Measurements from ENCODE around the gene DIS3L.
"Not testable (repeated sequence)": the region's sequence is repeated elsewhere in the genome, so short reads cannot be mapped to it uniquely, and the experiment has no call there.

The DIS3L gene

DNA sequence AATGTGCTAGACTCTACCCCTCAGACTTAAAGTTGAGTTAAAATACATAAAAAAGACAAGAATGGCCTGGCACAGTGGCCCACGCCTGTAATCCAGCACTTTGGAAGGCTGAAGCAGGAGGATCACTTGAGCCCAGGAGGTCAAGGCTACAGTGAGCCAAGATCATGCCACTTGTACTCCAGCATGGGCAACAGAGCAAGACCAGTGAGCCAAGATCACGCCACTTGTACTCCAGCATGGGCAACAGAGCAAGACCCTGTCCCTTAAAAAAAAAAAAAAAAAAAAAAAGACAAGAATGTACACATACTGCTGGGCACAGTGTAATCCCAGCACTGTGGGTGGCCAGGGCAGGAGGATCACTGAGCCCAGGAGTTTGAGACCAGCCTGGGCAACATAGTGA, 17.4 kb downstream of the DIS3L start:
- DNase-seq (ENCODE audit: low spot score), result no peak

DNA sequence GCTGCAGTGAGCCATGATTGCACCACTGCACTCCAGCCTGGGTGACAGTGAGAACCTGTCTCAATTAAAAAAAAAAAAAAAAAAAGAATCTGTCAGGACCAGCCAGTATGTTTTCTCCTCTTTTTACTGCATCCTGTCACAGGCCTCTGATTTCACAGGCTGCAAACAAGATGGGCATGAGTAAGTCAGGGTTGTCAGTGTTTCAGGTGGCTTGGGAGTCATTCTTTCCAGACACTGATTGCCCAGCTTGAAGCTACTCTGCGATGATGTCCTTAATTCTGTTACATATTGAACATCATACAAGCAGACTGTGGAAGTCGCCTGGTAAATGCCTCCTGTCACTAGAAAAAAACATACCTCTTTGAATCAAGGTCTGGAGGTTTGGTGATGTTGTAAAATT, 18.8 kb downstream of the DIS3L start:
- no peak for DNase-seq (ENCODE audit: low spot score)

DNA sequence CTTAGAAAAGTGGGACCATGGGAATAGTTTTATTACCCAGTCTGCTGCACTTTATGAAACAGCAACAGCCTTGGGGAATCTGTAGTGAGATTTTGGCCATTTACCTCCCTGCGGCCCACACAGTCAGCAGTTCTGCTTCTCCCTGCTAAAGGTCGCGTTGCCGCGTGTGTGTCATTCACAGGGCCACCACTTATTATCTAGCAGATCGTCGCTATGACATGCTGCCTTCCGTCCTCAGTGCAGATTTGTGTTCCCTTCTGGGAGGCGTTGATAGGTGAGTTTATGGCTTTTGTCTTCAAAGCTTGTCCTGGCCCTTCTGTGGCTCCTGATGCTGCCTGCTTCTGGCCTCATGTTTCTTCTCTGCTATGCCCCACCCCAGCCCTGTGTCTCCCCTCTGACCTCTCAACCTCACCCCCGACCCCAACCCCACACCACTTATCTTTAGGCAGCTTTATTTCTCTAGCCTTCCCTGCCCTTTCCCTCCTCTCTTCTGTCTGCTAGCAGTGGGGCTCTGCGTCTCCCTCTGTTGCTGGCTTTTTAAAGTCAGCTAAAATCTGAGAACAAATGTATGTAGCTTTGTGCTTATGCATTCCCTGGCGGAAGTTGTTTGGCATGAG, 30.1 kb downstream of the DIS3L start:
- DNase-seq (ENCODE audit: low spot score), result no peak

DNA sequence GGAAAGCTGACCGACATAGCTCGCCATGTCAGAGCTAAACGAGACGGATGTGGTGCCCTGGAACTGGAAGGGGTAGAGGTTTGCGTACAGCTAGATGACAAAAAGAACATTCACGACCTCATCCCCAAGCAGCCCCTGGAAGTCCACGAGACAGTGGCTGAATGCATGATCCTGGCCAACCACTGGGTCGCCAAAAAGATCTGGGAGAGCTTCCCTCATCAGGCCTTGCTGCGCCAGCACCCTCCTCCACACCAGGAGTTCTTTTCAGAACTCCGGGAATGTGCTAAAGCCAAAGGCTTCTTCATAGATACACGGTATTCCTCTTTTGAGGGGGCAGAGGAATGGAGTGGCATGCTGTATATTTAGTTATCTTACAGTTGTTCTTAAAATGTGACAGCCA, 32.7 kb downstream of the DIS3L start:
- DNase-seq (ENCODE audit: low spot score), result no peak

DNA sequence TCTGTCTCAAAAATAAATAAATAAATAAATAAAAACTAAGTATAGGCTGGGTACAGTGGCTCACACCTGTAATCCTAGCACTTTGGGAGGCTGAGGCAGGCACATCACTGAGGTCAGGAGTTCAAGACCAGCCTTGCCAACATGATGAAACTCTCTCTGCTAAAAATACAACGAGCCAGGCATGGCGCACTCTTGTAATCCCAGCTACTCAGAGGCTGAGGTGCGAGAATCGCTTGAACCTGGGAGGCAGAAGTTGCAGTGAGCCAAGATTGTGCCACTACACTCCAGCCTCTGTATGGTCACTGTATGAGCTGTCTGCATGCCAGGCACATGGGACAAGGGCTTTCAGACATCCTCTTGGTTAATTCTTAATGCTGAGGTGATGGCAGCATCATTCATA, 34.4 kb downstream of the DIS3L start:
- DNase-seq (ENCODE audit: low spot score), result no peak

DNA sequence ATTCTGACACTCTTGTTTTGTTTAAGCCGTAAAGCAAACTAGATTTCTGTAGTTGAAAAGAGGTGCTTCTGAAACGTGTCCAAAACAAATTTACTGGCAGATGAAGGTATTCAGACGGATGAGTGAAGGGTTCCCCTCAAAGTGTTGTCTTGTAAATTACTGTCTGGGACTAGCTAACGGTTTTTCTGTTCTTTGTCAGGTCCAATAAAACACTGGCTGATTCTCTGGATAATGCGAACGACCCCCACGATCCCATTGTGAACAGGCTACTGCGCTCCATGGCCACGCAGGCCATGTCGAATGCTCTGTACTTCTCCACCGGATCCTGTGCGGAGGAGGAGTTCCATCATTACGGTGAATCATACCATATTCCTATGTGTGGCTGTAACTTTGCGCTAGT, 35.4 kb downstream of the DIS3L start:
- no peak for DNase-seq (ENCODE audit: low spot score)

DNA sequence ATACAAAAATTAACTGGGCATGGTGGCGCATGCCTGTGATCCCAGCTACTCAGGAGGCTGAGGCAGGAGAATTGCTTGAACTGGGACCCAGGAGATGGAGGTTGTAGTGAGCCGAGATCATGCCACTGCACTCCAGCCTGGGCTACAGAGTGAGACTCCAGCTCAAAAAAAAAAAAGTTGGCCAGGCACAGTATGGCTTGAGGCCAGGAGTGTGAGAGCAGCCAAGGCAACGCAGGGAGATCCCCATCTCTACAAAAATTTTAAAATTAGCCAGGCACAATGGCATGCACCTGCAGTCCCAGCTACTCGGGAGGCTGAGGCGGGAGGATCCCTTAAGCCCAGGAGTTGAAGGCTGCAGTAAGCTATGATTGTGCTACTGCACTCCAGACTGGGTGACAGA, 55.2 kb downstream of the DIS3L start:
- DNase-seq (ENCODE audit: low spot score), result not testable (repeated sequence)

DNA sequence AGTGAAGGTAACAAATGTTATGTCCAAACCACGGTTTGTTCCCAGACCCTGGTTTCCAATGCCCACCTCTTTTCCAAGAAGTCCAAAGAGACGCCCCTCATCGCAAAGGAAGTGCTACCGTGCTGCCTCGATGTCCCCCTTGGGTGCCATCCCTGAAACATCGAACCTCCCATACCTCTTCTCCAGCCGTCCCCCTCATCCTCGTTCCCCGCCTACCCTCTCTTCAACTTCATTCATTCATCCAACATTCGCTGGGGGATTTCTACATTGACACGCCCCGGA, 62.6 kb downstream of the DIS3L start:
- DNase-seq (ENCODE audit: low spot score), result no peak

DNA sequence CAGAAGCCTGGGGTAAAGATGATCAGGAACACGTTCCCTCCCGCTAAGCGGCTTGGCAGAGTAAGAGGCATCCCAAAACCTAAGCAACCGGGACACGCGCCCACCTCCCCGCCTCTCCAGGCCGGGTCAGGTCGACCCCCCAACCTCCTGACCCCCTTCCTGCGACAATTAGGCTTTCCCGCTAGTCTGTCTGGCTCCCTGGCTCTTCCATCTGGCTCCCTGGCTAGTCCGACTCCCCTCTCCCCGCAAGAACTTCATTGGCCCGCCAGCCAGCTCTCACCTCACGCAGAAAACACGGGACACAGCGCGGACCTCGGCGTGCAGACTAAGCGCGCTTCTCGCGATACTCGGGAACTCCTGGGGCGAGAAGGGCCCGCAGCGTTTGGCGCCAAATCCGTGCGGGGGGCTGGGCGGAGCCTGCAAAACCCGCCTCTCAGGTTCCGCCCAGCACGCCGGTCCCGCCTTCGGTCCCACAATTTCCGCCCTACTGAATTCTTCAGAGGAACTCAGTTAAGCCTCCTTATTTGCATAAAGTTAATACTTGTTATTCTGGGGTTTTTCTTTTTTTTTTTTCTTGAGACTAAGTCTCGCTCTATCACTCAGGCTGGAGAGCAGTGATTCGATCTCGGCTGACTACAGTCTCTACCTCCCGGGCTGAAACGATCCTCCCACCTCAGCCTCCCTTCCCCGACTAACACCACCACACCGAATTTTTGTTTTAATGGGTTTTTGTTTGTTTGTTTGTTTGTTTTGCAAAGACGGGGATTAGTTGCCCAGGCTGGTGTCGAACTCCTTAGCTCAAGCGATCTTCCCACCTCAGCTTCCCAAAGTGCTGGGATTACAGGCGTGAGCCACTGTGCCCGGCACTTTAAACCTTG, 63.2 kb downstream of the DIS3L start, which contains the start of gene TIPIN:
Gene TIPIN (minus strand): TSS at position 327 of the 878 bp plus-strand sequence. CDS start 3,738 bp downstream, outside the sequence.
- peak; percentile 94 for DNase-seq (ENCODE audit: low spot score)

DNA sequence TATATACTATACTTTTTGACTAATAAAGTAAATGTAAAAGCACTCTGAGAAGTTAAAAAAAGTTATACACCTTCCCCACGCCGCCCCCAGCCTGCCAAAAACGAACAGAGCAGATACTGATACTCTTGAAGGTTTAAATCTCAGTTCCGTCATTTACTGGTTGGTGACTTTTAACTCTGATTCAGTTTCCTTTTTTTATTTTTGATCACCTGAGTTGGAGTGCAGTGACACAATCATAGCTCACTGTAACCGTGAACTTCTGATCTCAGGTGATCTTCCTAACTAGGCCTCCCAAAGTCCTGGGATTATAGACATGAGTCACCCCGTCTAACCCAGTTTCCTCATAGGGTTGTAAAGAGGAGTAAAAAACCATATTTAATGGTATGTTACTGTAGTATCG, 66.4 kb downstream of the DIS3L start:
- peak; percentile 72 for DNase-seq (ENCODE audit: low spot score)

DNA sequence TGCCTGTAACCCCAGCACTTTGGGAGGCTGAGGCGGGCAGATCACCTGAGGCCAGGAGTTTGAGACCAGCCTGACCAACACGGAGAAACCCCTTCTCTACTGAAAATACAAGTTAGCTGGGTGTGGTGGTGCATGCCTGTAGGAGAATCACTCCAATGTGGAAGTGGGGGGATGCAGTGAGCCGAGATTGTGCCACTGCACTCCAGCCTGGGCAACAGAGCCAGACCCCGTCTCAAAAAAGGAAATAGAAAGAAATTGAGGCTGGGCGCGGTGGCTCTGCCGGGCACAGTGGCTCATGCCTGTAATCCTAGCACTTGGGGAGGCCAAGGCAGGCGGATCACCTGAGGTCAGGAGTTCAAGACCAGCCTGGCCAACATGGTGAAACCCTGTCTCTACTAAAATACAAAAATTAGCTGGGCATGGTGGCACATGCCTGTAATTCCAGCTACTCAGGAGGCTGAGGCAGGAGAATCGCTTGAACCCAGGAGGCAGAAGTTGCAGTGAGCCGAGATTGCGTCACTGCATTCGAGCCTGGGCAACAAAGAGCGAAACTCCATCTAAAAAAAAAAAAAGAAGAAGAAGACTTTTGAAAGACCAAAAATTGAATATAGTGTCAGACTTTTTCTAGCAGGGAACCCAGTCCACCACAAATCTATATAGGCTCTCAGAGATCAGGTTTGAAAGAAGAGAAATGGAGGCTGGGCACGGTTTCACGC, 68.5 kb downstream of the DIS3L start:
- not testable (repeated sequence) for DNase-seq (ENCODE audit: low spot score)

DNA sequence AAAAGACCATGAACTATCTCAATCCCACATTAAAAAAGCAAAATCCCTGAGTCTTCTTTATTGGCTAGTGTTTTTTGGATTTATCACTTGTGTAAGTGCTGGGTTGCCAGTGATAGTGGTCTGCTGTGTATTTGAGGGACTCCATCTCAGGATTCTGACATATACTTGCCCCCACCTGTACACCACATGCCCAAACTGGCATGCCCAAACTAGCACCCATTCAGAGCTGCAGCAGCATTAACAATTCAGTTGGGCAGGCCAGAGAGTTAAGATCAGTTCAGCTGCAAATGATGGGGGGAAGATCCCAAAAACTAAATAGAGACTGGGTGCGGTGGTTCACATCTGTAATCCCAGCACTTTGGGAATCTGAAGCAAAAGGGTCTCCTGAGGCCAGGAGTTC, 69.4 kb downstream of the DIS3L start:
- no peak for DNase-seq (ENCODE audit: low spot score)

DNA sequence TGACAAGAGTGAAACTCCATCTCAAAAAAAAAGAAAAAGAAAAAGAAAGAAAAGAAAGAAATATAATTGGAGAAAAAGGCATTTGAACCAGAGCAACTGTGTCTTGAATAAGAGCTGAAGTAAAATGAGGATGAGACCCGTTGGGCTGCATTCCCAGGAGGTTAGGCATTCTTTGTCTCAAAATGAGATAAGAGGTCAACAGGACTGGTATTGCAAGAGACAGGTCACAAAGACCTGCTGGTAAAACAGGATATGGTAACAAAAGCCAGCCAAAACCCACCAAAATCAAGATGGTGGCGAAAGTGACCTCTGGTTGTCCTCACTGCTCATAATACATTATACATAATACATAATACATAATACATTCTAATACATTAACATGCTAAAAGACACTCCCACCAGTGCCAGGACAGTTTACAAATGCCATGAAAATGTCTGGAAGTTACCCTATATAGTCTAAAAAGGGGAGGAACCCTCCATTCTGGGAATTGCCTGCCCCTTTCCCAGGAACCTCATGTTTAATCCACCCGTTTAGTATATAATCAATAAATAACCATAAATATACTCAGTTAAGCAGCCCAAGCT, 71.7 kb downstream of the DIS3L start:
- no peak for DNase-seq (ENCODE audit: low spot score)

DNA sequence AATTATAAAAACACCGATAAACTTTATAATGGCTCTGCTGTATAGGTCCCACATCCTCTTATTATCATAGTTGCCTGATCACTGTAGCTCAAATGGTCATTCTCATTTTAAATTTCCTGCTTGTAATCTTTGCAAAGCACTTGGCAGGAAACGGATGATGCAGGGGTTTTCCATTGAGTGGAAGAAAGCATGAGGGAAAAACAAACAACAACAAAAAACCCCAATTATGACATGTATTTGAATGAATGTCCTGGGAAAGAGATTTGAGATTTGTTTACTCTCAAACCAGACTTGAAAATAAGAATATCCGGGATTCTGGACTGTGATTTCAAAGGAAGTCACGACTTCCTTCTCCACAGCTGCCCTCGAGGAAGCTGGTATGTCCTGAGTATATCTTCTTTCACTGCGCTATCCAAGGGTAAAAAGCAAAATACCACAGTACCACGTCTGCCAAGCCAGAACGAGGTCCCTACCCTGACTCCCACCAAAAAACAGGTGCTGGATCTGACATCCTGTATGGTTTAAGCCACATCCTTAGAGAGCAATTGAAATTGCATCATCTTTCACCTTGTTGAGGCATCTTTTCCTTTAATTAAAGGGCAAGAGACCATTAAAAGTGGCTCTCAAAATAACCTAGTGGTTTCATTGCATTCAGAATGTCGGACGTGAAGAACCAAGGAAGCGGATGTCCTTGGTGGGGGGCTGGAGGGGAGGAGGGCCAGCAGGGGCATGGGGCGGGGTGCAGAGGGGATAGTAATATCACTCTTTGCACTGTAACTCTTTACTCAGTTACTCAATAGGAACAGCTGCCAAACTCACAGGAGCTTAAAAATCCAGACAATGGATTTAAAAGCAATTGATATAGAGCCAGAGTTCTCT, 76.6 kb downstream of the DIS3L start:
- peak; percentile 29 for DNase-seq (ENCODE audit: low spot score)

DNA sequence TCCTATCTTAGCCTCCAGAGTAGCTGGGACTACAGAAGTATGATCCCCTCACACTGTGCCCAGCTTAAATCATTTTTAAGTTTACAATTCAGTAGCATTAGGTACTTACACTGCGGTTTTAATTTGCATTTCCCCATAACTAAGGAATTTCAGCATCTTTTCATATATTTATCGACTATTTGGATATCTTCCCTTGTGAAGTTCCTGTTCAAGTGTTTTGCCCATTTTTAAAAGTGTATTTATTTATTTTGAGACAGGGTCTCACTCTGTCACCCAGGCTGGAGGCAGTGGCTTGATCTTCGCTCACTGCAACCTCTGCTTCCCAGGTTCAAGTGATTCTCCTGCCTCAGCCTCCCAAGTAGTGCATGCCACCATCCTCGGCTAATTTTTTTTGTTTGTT, 80.8 kb downstream of the DIS3L start:
- DNase-seq (ENCODE audit: low spot score), result no peak

DNA sequence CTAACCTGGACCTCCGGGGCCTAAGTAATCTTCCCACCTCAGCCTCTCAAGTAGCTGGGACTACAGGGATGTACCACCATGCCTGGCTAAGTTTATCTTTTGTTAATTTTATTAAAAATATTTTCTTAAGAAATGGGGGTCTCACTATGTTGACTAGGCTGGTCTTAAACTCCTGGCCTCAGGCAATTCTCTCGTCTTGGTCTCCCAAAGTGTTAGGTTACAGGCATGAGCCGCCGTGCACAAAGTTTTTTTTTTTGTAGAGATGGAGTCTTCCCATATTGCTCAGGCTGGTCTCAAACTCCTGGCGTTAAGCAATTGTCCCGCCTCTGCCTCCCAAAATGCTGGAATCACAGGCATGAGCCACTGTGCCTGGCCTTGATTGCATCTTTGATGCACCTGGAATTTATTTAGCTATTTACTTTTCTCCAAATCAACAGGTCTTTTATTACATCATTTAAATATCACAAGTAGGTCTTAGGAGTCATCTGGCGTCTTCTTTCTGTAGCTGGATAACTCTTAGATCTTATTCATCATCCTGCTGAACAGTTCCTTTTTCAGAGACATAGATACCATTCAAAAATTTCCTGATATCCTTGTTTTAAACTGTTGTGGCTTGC, 85.6 kb downstream of the DIS3L start:
- no peak for DNase-seq (ENCODE audit: low spot score)

DNA sequence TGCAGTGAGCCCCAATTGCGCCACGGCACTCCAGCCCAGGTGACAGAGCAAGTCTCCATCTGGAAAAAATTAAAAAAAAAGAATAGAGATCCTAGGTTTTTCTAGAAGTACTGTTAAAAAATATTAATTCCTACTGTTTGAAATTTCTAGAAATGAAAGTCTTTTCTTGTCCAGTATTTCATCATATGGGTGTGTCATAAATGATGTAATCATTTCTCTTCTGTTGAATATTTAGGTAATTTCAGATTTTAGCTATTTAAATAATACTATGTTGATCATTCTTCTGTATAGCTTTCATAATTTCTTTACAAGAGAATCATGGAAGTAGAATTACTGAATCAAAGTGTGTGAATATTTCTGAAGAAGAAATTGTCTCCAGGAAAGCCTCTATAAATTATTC, 88.0 kb downstream of the DIS3L start:
- DNase-seq (ENCODE audit: low spot score), result not testable (repeated sequence)
